ENCODE measurements around the gene CITED4.

The CITED4 gene

DNA sequence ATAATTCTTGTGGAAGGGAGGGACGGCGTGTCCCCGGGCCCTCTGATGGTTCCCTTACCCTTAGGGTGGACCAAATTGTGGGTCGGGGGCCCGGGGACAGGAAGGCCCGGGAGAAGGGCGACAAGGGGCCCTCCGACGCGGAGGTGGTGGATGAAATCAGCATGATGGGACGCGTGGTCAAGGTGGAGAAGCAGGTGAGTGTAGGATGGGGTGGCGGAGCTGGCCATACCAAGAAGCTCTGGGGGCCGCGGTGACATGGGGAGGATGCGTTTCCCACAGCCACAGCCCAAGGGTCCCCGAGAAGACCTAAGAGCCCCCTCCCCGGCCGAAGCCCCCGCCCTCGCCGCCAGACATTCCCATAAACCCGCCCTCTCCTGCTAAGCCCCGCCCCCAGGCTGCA, 24.6 kb downstream of the CITED4 start:
- Histone ChIP-seq H3K4ac (ENCODE audit: low read depth, low read length) (no peak overlapping the region), H2BK120ac (ENCODE audit: insufficient read depth, low read length, poor library complexity) (no peak overlapping the region), H3K4me2 (ENCODE audit: low read length) (no peak overlapping the region), H3K79me2 (ENCODE audit: control insufficient read depth, insufficient read depth, low read length, poor library complexity) (no peaks in the 10 kb centered on the region), H3K4me1 (ENCODE audit: control insufficient read depth in 1 of 2, insufficient read depth in 2 of 2, low read length in 2 of 2) (peaks cover 0 to 2% of the 10 kb centered on the region in 2 experiments), H3K18ac (ENCODE audit: low read length) (no peak overlapping the region), H3K27me3 (ENCODE audit: insufficient read depth, low read length) (no peaks in the 10 kb centered on the region), H3K23ac (ENCODE audit: low read length) (no peak overlapping the region), H3K9me3 (ENCODE audit: insufficient read depth, low read depth, low read length) (no peaks in the 10 kb centered on the region), H4K12ac (ENCODE audit: low read depth, low read length) (no peak overlapping the region), H2BK12ac (ENCODE audit: low read length) (no peak overlapping the region), H4K8ac (ENCODE audit: low read depth, low read length) (no peak overlapping the region), H3K14ac (ENCODE audit: low read length) (no peak overlapping the region), H2AK5ac (ENCODE audit: low read length) (no peak overlapping the region), H3K9ac (ENCODE audit: low read length) (no peak overlapping the region), H3K79me1 (ENCODE audit: low read length) (no peaks in the 10 kb centered on the region), H3K4me3 (ENCODE audit: low read depth, low read length) (peak overlapping the region; percentile 45), H2AFZ (ENCODE audit: insufficient read depth, low read length, poor library complexity) (no peak overlapping the region), H4K91ac (ENCODE audit: low read depth, low read length) (no peak overlapping the region), H3K36me3 (ENCODE audit: control insufficient read depth in 1 of 2, insufficient read depth in 2 of 2, low read length in 2 of 2) (no peaks in the 10 kb centered on the region), H3K27ac (ENCODE audit: low read depth, low read length) (no peak overlapping the region), H2BK5ac (ENCODE audit: low read depth, low read length, poor library complexity) (no peak overlapping the region)
- DNase-seq: no peak
- WGBS (ENCODE audit: extremely low coverage, insufficient coverage, insufficient read length): no CpG with 5 or more reads among the region's 24 CpGs

DNA sequence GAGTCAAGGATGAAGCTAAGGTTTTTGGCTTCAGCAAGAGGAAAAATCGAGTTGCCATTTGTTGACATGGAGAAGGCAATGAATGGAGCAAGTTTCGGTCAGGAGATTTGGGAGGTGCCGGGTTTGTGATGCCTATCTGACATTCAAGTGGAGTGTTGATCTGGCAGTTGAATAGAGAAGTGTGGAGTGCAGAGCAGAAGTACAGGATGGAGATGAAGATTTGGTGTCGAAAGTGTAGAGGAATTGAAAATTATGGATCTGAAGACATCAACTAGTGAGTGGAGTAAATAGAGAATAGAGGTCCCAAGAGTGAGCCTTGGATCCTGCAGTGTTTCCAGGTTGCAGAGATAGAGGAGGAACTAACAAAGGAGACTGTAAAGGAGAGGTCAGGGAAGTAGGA, 25.9 kb downstream of the CITED4 start:
- Histone ChIP-seq H3K79me1 (ENCODE audit: low read length) (no peaks in the 10 kb centered on the region), H3K4ac (ENCODE audit: low read depth, low read length) (no peak overlapping the region), H3K9ac (ENCODE audit: low read length) (no peak overlapping the region), H2BK12ac (ENCODE audit: low read length) (no peak overlapping the region), H3K23ac (ENCODE audit: low read length) (no peak overlapping the region), H3K27me3 (ENCODE audit: insufficient read depth, low read length) (no peaks in the 10 kb centered on the region), H3K79me2 (ENCODE audit: control insufficient read depth, insufficient read depth, low read length, poor library complexity) (no peaks in the 10 kb centered on the region), H4K12ac (ENCODE audit: low read depth, low read length) (no peak overlapping the region), H2BK120ac (ENCODE audit: insufficient read depth, low read length, poor library complexity) (no peak overlapping the region), H3K4me2 (ENCODE audit: low read length) (no peak overlapping the region), H3K4me3 (ENCODE audit: low read depth, low read length) (no peak overlapping the region), H3K4me1 (ENCODE audit: control insufficient read depth in 1 of 2, insufficient read depth in 2 of 2, low read length in 2 of 2) (peaks cover 0 to 2% of the 10 kb centered on the region in 2 experiments), H3K36me3 (ENCODE audit: control insufficient read depth in 1 of 2, insufficient read depth in 2 of 2, low read length in 2 of 2) (no peaks in the 10 kb centered on the region), H3K27ac (ENCODE audit: low read depth, low read length) (no peak overlapping the region), H3K9me3 (ENCODE audit: insufficient read depth, low read depth, low read length) (no peaks in the 10 kb centered on the region), H4K91ac (ENCODE audit: low read depth, low read length) (no peak overlapping the region), H3K18ac (ENCODE audit: low read length) (no peak overlapping the region), H2AFZ (ENCODE audit: insufficient read depth, low read length, poor library complexity) (no peak overlapping the region), H2AK5ac (ENCODE audit: low read length) (no peak overlapping the region), H3K14ac (ENCODE audit: low read length) (no peak overlapping the region), H4K8ac (ENCODE audit: low read depth, low read length) (no peak overlapping the region), H2BK5ac (ENCODE audit: low read depth, low read length, poor library complexity) (no peak overlapping the region)
- WGBS (ENCODE audit: extremely low coverage, insufficient coverage, insufficient read length): 100% methylated on average over 1 of the region's 4 CpGs
- no peak for DNase-seq

DNA sequence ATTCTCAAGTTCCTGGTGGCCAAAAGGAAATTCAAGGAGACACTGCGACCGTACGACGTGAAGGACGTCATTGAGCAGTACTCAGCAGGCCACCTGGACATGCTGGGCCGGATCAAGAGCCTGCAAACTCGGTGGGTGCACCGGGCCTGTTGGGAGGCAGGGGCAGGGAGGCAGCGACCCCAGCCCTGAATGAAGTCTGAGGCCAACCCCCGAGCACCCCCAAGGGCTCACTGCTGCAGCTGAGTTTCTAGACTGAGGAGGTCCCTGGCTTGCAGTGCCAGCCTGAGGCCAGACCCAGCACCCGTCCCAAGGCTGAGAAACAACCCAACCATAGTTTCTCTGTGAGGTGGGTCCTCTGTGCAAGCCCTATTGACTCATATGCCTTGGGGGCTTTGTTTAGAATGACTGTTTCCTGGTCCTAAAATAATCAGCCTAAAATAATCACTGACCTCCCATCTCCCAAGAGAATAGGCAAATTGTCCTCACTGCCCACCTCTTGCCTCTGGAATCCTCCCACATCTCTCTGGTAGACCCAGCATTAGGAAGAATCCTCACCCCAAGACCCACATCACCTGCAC, 27.1 kb downstream of the CITED4 start:
- H2AK5ac ChIP-seq (ENCODE audit: low read length): no peak overlapping the region
- no CpG with 5 or more reads among the region's 11 CpGs for WGBS (ENCODE audit: extremely low coverage, insufficient coverage, insufficient read length)
- H2BK120ac ChIP-seq (ENCODE audit: insufficient read depth, low read length, poor library complexity): no peak overlapping the region
- H3K79me1 ChIP-seq (ENCODE audit: low read length): no peaks in the 10 kb centered on the region
- peaks cover 2% of the 10 kb centered on the region for H3K9me3 ChIP-seq (ENCODE audit: insufficient read depth, low read depth, low read length)
- H3K4me1 ChIP-seq (ENCODE audit: control insufficient read depth in 1 of 2, insufficient read depth in 2 of 2, low read length in 2 of 2): peaks cover 0 to 2% of the 10 kb centered on the region in 2 experiments
- no peak overlapping the region for H3K4me3 ChIP-seq (ENCODE audit: low read depth, low read length)
- no peak overlapping the region for H3K4me2 ChIP-seq (ENCODE audit: low read length)
- no peaks in the 10 kb centered on the region for H3K27me3 ChIP-seq (ENCODE audit: insufficient read depth, low read length)
- H2BK12ac ChIP-seq (ENCODE audit: low read length): no peak overlapping the region
- no peaks in the 10 kb centered on the region for H3K79me2 ChIP-seq (ENCODE audit: control insufficient read depth, insufficient read depth, low read length, poor library complexity)
- H3K18ac ChIP-seq (ENCODE audit: low read length): no peak overlapping the region
- no peak overlapping the region for H3K4ac ChIP-seq (ENCODE audit: low read depth, low read length)
- no peak overlapping the region for H3K23ac ChIP-seq (ENCODE audit: low read length)
- H2AFZ ChIP-seq (ENCODE audit: insufficient read depth, low read length, poor library complexity): no peak overlapping the region
- no peaks in the 10 kb centered on the region for H3K36me3 ChIP-seq (ENCODE audit: control insufficient read depth in 1 of 2, insufficient read depth in 2 of 2, low read length in 2 of 2)
- H2BK5ac ChIP-seq (ENCODE audit: low read depth, low read length, poor library complexity): no peak overlapping the region
- no peak overlapping the region for H4K91ac ChIP-seq (ENCODE audit: low read depth, low read length)
- H3K14ac ChIP-seq (ENCODE audit: low read length): no peak overlapping the region
- H4K8ac ChIP-seq (ENCODE audit: low read depth, low read length): no peak overlapping the region
- H4K12ac ChIP-seq (ENCODE audit: low read depth, low read length): no peak overlapping the region
- peak; percentile 8 to 39 for DNase-seq
- H3K9ac ChIP-seq (ENCODE audit: low read length): no peak overlapping the region
- H3K27ac ChIP-seq (ENCODE audit: low read depth, low read length): no peak overlapping the region

DNA sequence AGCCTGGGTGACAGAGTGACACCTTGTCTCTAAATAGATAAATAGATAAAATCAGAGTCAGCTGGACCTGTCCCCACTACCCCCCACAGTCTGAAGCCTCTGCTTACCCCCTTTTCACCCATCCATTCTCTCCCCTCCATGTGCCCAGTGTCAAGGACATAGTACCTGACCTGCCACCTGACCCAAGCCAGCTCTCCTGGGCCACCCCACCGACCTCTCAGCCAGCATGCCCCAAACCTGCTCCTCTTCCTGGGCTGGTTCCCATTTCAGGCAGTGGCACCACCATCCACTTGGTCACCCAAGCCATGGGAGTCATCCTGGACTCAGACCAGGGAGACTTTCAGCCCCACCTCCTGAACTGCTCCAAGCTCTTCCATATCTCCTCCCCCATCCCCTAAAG, 28.2 kb downstream of the CITED4 start:
- H3K79me2 ChIP-seq (ENCODE audit: control insufficient read depth, insufficient read depth, low read length, poor library complexity): no peaks in the 10 kb centered on the region
- H3K27me3 ChIP-seq (ENCODE audit: insufficient read depth, low read length): no peaks in the 10 kb centered on the region
- H3K9ac ChIP-seq (ENCODE audit: low read length): no peak overlapping the region
- H2BK5ac ChIP-seq (ENCODE audit: low read depth, low read length, poor library complexity): no peak overlapping the region
- H3K79me1 ChIP-seq (ENCODE audit: low read length): no peaks in the 10 kb centered on the region
- H3K4me3 ChIP-seq (ENCODE audit: low read depth, low read length): no peak overlapping the region
- H4K91ac ChIP-seq (ENCODE audit: low read depth, low read length): no peak overlapping the region
- no peak overlapping the region for H3K4me2 ChIP-seq (ENCODE audit: low read length)
- no CpG with 5 or more reads among the region's 1 CpG for WGBS (ENCODE audit: extremely low coverage, insufficient coverage, insufficient read length)
- no peak overlapping the region for H4K12ac ChIP-seq (ENCODE audit: low read depth, low read length)
- H3K27ac ChIP-seq (ENCODE audit: low read depth, low read length): no peak overlapping the region
- H3K18ac ChIP-seq (ENCODE audit: low read length): no peak overlapping the region
- peaks cover 0 to 2% of the 10 kb centered on the region in 2 experiments for H3K4me1 ChIP-seq (ENCODE audit: control insufficient read depth in 1 of 2, insufficient read depth in 2 of 2, low read length in 2 of 2)
- H2AK5ac ChIP-seq (ENCODE audit: low read length): no peak overlapping the region
- no peak overlapping the region for H2BK120ac ChIP-seq (ENCODE audit: insufficient read depth, low read length, poor library complexity)
- no peak overlapping the region for H2AFZ ChIP-seq (ENCODE audit: insufficient read depth, low read length, poor library complexity)
- peaks cover 2% of the 10 kb centered on the region for H3K9me3 ChIP-seq (ENCODE audit: insufficient read depth, low read depth, low read length)
- H3K14ac ChIP-seq (ENCODE audit: low read length): no peak overlapping the region
- H3K36me3 ChIP-seq (ENCODE audit: control insufficient read depth in 1 of 2, insufficient read depth in 2 of 2, low read length in 2 of 2): no peaks in the 10 kb centered on the region
- H3K23ac ChIP-seq (ENCODE audit: low read length): no peak overlapping the region
- H2BK12ac ChIP-seq (ENCODE audit: low read length): no peak overlapping the region
- H3K4ac ChIP-seq (ENCODE audit: low read depth, low read length): no peak overlapping the region
- no peak for DNase-seq
- no peak overlapping the region for H4K8ac ChIP-seq (ENCODE audit: low read depth, low read length)
